K562 (cell line): ENCODE results near the gene SLC38A2.

Source experiments
- CHD1 ChIP-seq: fragments of 200-600 bp; sonication (generic); IDR thresholded peaks from one replicate; pipeline ENCODE4 v1.6.1; 2012; ENCODE audit warnings: mild to moderate bottlenecking, moderate library complexity, low read length, inconsistent platforms
- CTCF ChIP-seq, 3 experiments: IDR thresholded peaks in 2 of 3; conservative IDR thresholded peaks in 1 of 3; 2 replicates each; pipeline ENCODE4 v1.5.1; 2011 to 2012; ENCODE audit warnings: low read length in 3 of 3, mild to moderate bottlenecking in 3 of 3, control low read depth in 2 of 3, improper control_type of control experiment in 1 of 3, inconsistent platforms in 1 of 3, low read depth in 1 of 3, mixed read lengths in 1 of 3, moderate library complexity in 1 of 3; ENCODE audit not compliant: insufficient read depth in 2 of 3
- ELF4 ChIP-seq: fragments of 450-650 bp; formaldehyde crosslinking; IDR thresholded peaks from 2 replicates; pipeline ENCODE4 v1.4.0; 2022; ENCODE audit warnings: missing genetic modification characterization
- NFIX ChIP-seq: fragments of 250-450 bp; sonication (Bioruptor Pico); IDR thresholded peaks from 2 replicates; pipeline ENCODE4 v1.4.0; 2020; ENCODE audit warnings: low read depth, mild to moderate bottlenecking, moderate library complexity
- ZNF124 ChIP-seq: sonication (generic); formaldehyde crosslinking; IDR thresholded peaks from 2 replicates; pipeline ENCODE4 v1.8.1; 2022; ENCODE audit warnings: missing genetic modification reagents

DNA sequence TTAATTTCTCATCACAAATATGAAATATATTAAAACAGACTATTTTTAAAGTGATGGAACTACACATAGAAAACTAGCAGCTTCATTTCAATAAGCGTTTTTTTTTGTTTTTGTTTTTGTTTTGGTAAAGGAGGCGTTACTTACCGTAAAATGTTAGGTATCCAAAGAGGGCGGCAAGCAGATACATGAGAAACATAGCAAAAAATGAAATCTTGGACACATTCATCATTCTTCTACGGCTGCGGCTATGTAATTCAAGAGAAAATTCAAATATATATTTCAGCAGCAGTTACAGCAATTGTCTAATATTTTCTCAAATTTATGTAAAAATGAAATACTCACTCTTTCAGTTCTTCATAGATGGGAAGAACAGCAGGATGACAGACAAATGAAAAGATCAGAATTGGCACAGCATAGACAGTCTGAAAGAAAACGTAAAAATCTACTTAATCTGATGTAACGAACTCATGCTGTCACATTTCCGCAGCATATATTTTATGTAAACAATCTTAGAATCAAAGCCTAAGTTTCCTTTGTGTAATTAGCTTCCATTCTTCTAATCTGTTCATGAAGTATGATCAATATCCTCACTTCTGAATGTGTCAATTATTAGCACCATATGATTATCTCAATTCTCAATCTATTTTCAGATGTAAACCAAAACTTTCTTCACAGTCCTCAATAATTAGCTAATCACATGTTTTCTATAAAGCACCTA lies 8.8 kb downstream of the SLC38A2 start:
- no peak for TF ChIP-seq ZNF124 (CRISPR knock-in tag)
- no peak for TF ChIP-seq ELF4
- TF ChIP-seq CHD1 = no peak
- no peak for TF ChIP-seq CTCF (IDR thresholded peaks at IDR 0.05 in 2 of 3, conservative IDR thresholded peaks at IDR 0.05 in 1 of 3; ENCODE audit: insufficient read depth in 2 of 3, low read depth in 1 of 3, low read length in 3 of 3)
- no peak for TF ChIP-seq NFIX (CRISPR knock-in tag)
